Astrocyte (in vitro differentiated cells and primary cell): ENCODE data around the gene SYT7. TPM values are rescaled to one million over a fixed set of nuclear protein-coding genes. Genes with fewer than 3 reads are reported as not detected.

Source experiments
- DNase-seq: peaks from one replicate; pipeline ENCODE4 v3.0.0-alpha.2; 2010; ENCODE audit warnings: low read depth
- FAIRE-seq: peaks from 2 replicates; lab custom pipeline; 2011; peaks lifted over from hg19 to GRCh38; lab: Jason Lieb, UNC
- H2AFZ ChIP-seq: 2 replicates; pipeline ENCODE4 v1.6.0; 2012; ENCODE audit warnings: low read depth, low read length, inconsistent platforms
- H3K27ac ChIP-seq: 2 replicates; pipeline ENCODE4 v1.5.1; 2011; ENCODE audit warnings: low read depth, low read length, inconsistent platforms
- H3K27me3 ChIP-seq: 2 replicates; pipeline ENCODE4 v1.6.0; 2011; ENCODE audit warnings: low read length, inconsistent platforms; ENCODE audit not compliant: insufficient read depth
- H3K36me3 ChIP-seq: 2 replicates; pipeline ENCODE4 v1.5.1; 2011; ENCODE audit warnings: low read length, inconsistent platforms; ENCODE audit not compliant: insufficient read depth
- H3K4me1 ChIP-seq: 2 replicates; pipeline ENCODE4 v1.5.1; 2011; ENCODE audit warnings: low read length, inconsistent platforms; ENCODE audit not compliant: insufficient read depth
- H3K4me2 ChIP-seq: 2 replicates; pipeline ENCODE4 v1.6.0; 2012; ENCODE audit warnings: low read length, inconsistent platforms
- H3K4me3 ChIP-seq: 2 replicates; pipeline ENCODE4 v1.5.1; 2011; ENCODE audit warnings: low read depth, mild to moderate bottlenecking, low read length, inconsistent platforms; ENCODE audit not compliant: insufficient read depth
- H3K79me2 ChIP-seq: 2 replicates; pipeline ENCODE4 v1.6.0; 2012; ENCODE audit warnings: mild to moderate bottlenecking, low read length, inconsistent platforms; ENCODE audit not compliant: insufficient read depth
- H3K9ac ChIP-seq: 2 replicates; pipeline ENCODE4 v1.6.0; 2012; ENCODE audit warnings: mild to moderate bottlenecking, low read length, inconsistent platforms
- H3K9me3 ChIP-seq: 2 replicates; pipeline ENCODE4 v1.5.1; 2012; ENCODE audit warnings: low read depth, mild to moderate bottlenecking, low read length, inconsistent platforms; ENCODE audit not compliant: insufficient read depth
- H4K20me1 ChIP-seq: 2 replicates; pipeline ENCODE4 v1.6.0; 2012; ENCODE audit warnings: low read length, inconsistent platforms; ENCODE audit not compliant: insufficient read depth
- H3K27ac Mint-ChIP-seq: one replicate; pipeline ENCODE4 v1.8.0; 2021; ENCODE audit warnings: mild to moderate bottlenecking, mixed read lengths; ENCODE audit not compliant: unreplicated experiment
- H3K27me3 Mint-ChIP-seq: one replicate; pipeline ENCODE4 v1.8.0; 2021; ENCODE audit warnings: low read depth, mixed read lengths; ENCODE audit not compliant: unreplicated experiment
- H3K36me3 Mint-ChIP-seq: one replicate; pipeline ENCODE4 v1.8.0; 2021; ENCODE audit warnings: low read depth, mixed read lengths; ENCODE audit not compliant: unreplicated experiment
- H3K4me1 Mint-ChIP-seq: one replicate; pipeline ENCODE4 v1.8.0; 2021; ENCODE audit warnings: low read depth, mixed read lengths; ENCODE audit not compliant: unreplicated experiment
- H3K4me3 Mint-ChIP-seq: one replicate; pipeline ENCODE4 v1.8.0; 2021; ENCODE audit warnings: mild to moderate bottlenecking, moderate library complexity, mixed read lengths; ENCODE audit not compliant: unreplicated experiment
- H3K9me3 Mint-ChIP-seq: one replicate; pipeline ENCODE4 v1.8.0; 2021; ENCODE audit warnings: mild to moderate bottlenecking, mixed read lengths; ENCODE audit not compliant: unreplicated experiment
- EZH2 ChIP-seq: IDR thresholded peaks from 2 replicates; pipeline ENCODE4 v1.6.1; 2012; ENCODE audit warnings: mild to moderate bottlenecking, low read length, inconsistent platforms; ENCODE audit not compliant: insufficient read depth
- total RNA-seq: library from RNA; stranded (reverse); gene quantifications from 2 replicates; pipeline ENCODE4 v1.2.1, GENCODE V29; 2021
- TF ChIP-seq, protein P1 (sequence below): IDR thresholded peaks from 2 replicates; pipeline ENCODE4 v1.5.1; 2011; ENCODE audit warnings: low read depth, mild to moderate bottlenecking, inconsistent platforms, low read length, moderate library complexity; ENCODE audit not compliant: insufficient read depth

The SYT7 gene
- total RNA-seq, 1 donor from 2014 or later = 3.7 TPM

DNA sequence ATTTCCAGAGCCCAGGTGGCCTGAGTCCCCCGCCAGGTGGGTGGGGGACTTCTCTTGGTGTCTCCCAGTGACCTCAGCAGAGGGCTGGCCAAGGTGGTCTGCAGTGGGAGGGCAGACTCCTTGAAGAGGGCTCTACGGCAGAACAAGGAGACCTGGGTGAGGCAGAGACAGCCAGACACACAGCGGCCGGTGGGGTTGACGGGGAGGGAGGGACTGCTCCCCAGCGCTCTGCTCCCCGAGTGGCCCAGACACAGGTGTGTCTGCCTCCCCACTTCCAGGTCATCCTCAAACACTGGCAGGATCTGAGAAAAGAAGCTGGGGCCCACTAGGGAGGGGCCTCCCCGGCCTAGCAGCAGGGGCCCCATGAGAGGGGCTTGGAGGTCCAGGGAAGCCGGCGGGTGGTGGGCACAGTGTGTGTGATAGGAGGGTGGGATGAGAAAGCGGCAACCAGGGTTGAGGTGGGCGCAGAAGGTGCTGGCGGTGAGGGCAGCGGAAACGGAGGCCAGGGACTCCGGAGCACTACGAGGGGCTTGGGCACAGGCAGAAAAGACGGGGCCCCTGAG, 30.1 kb downstream of the SYT7 start:
- Mint-ChIP-seq H3K36me3 (no peaks in the 10 kb centered on the region), H3K9me3 (peaks cover 4% of the 10 kb centered on the region), H3K4me1 (peaks cover 6% of the 10 kb centered on the region), H3K4me3 (no peak overlapping the region), H3K27me3 (peaks cover 54% of the 10 kb centered on the region), H3K27ac (no peak overlapping the region)
- FAIRE-seq = no peak
- H3K9ac ChIP-seq = no peak overlapping the region
- H2AFZ ChIP-seq = no peak overlapping the region
- peaks cover 8% of the 10 kb centered on the region for H3K4me1 ChIP-seq
- no peak overlapping the region for H3K4me3 ChIP-seq
- no peak overlapping the region for H3K4me2 ChIP-seq
- no peak overlapping the region for H3K27ac ChIP-seq
- no peak for DNase-seq
- H3K79me2 ChIP-seq = no peaks in the 10 kb centered on the region
- H3K36me3 ChIP-seq = no peaks in the 10 kb centered on the region
- H3K9me3 ChIP-seq = no peaks in the 10 kb centered on the region
- peaks cover 7% of the 10 kb centered on the region for H4K20me1 ChIP-seq
- TF ChIP-seq, protein P1, sequence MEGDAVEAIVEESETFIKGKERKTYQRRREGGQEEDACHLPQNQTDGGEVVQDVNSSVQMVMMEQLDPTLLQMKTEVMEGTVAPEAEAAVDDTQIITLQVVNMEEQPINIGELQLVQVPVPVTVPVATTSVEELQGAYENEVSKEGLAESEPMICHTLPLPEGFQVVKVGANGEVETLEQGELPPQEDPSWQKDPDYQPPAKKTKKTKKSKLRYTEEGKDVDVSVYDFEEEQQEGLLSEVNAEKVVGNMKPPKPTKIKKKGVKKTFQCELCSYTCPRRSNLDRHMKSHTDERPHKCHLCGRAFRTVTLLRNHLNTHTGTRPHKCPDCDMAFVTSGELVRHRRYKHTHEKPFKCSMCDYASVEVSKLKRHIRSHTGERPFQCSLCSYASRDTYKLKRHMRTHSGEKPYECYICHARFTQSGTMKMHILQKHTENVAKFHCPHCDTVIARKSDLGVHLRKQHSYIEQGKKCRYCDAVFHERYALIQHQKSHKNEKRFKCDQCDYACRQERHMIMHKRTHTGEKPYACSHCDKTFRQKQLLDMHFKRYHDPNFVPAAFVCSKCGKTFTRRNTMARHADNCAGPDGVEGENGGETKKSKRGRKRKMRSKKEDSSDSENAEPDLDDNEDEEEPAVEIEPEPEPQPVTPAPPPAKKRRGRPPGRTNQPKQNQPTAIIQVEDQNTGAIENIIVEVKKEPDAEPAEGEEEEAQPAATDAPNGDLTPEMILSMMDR = no peak
- TF ChIP-seq EZH2 = no peak
- H3K27me3 ChIP-seq = peaks cover 25% of the 10 kb centered on the region

DNA sequence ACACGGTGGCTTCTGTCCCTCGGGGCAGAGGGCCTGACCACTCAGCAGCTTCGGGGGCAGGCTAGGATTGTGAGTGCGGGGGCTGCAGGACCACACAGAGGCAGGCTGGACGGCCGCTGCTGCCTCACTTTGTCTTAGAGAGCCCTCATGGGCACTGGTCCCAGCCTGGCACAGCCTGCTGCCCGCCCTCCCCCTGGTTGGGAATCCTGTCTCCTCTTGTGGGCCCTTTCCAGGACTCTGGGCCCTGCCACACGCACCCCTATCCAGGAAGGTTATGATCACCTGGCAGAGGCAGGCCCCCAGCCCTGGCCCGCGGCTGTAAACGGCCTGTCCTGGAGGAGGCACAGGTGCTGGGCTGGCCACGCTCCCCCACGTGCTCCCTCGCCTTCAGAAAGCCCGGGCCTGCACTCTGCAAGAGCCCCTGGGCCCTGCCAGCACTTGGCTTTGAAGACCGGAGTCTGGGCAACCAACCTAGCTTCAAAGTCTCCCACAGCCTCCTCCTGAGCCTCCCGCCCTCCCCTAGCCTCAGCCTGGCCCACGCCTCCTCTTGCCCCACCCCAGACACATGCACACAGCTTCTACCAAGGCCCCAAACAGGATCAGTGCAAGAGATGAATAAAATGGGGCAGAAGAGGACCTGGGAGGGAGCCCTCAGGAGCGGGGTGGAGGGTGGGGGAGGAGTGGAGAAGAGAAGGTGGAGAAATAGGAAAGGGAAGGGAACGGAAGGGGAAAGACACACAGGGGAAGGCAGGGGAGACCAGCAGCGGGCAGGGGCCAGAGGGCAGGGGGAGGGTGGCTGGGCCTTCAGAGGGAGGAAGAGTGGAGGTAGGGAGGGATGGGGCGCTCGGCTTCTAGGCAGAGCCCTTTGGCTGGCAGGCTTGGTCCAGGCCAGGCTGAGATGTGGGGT, 31.0 kb downstream of the SYT7 start:
- Histone ChIP-seq H3K27ac (no peak overlapping the region), H3K4me2 (no peak overlapping the region), H3K36me3 (no peaks in the 10 kb centered on the region), H3K27me3 (peaks cover 20% of the 10 kb centered on the region), H2AFZ (no peak overlapping the region), H3K9me3 (no peaks in the 10 kb centered on the region), H3K9ac (no peak overlapping the region), H3K4me1 (peaks cover 3% of the 10 kb centered on the region), H3K79me2 (no peaks in the 10 kb centered on the region), H4K20me1 (peaks cover 6% of the 10 kb centered on the region), H3K4me3 (no peak overlapping the region)
- Mint-ChIP-seq H3K27me3 (peaks cover 54% of the 10 kb centered on the region), H3K4me3 (no peak overlapping the region), H3K9me3 (peaks cover 4% of the 10 kb centered on the region), H3K36me3 (peaks cover 7% of the 10 kb centered on the region), H3K4me1 (peaks cover 6% of the 10 kb centered on the region), H3K27ac (no peak overlapping the region)
- DNase-seq (no peak), FAIRE-seq (no peak)
- TF ChIP-seq EZH2 = no peak
- TF ChIP-seq, protein P1 = no peak

DNA sequence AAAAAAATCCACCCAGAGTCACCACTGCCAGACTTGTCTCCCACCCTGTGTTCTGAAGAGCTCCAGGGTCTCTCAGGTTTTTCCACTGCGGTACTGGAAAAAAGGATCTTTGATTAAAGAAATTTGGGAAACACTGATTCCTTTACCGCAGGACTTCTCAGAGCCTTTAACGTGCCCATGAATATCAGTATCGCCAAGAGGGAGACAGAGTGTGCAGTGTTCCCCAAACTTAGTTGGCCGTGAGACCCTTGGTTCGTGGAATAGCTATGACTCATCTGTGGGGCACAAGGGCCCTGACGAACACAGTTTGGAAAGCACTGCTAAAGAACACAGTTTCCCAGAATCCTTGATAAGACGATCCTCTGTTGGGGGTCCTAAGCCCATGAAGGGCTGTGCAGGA, 31.7 kb downstream of the SYT7 start:
- Mint-ChIP-seq H3K4me1 (peaks cover 2% of the 10 kb centered on the region), H3K36me3 (peaks cover 7% of the 10 kb centered on the region), H3K27ac (no peak overlapping the region), H3K9me3 (peaks cover 4% of the 10 kb centered on the region), H3K27me3 (peaks cover 48% of the 10 kb centered on the region), H3K4me3 (no peak overlapping the region)
- H3K9me3 ChIP-seq = no peaks in the 10 kb centered on the region
- H3K4me2 ChIP-seq = no peak overlapping the region
- DNase-seq (no peak), FAIRE-seq (no peak)
- H3K4me3 ChIP-seq = no peak overlapping the region
- peaks cover 13% of the 10 kb centered on the region for H3K27me3 ChIP-seq
- H2AFZ ChIP-seq = no peak overlapping the region
- no peaks in the 10 kb centered on the region for H3K79me2 ChIP-seq
- no peak overlapping the region for H3K27ac ChIP-seq
- no peaks in the 10 kb centered on the region for H3K36me3 ChIP-seq
- peaks cover under 1% of the 10 kb centered on the region for H4K20me1 ChIP-seq
- no peak for TF ChIP-seq EZH2
- TF ChIP-seq, protein P1 = no peak
- no peak overlapping the region for H3K9ac ChIP-seq
- peaks cover 3% of the 10 kb centered on the region for H3K4me1 ChIP-seq
